HepG2 (cell line): ENCODE data around the gene HARBI1. TPM values are rescaled to one million over a fixed set of nuclear protein-coding genes. Genes with fewer than 3 reads are reported as not detected.

Experiments
- AKAP8 ChIP-seq: sonication (generic); formaldehyde crosslinking; IDR thresholded peaks from 2 replicates; pipeline ENCODE4 v1.5.1; 2020; ENCODE audit warnings: mild to moderate bottlenecking, missing genetic modification reagents
- ATF1 ChIP-seq: IDR thresholded peaks from 2 replicates; pipeline ENCODE4 v1.6.1; 2016; ENCODE audit warnings: mild to moderate bottlenecking, control low read depth
- BHLHE40 ChIP-seq: IDR thresholded peaks from 2 replicates; pipeline ENCODE4 v1.6.1; 2011; ENCODE audit warnings: low read length, improper control_type of control experiment
- CAMTA2 ChIP-seq: sonication (generic); formaldehyde crosslinking; IDR thresholded peaks from 2 replicates; pipeline ENCODE4 v1.4.0; 2020; ENCODE audit warnings: mild to moderate bottlenecking, missing genetic modification reagents, borderline replicate concordance
- FOSL2 ChIP-seq: sonication (generic); formaldehyde crosslinking; IDR thresholded peaks from 2 replicates; pipeline ENCODE4 v1.4.0; 2020; ENCODE audit warnings: missing genetic modification reagents
- KLF11 ChIP-seq: IDR thresholded peaks from 2 replicates; pipeline ENCODE4 v1.6.1; 2016; ENCODE audit warnings: missing compliant biosample characterization
- MXI1 ChIP-seq: IDR thresholded peaks from 3 replicates; pipeline ENCODE4 v1.6.1; 2012; ENCODE audit warnings: low read depth, low read length, inconsistent platforms, borderline replicate concordance
- NR2F1 ChIP-seq, 2 experiments: fragments of 450-650 bp in 1 of 2; formaldehyde crosslinking in 1 of 2; IDR thresholded peaks; 2 replicates each; pipeline versions ENCODE4 v1.5.0 to v1.6.1; 2016 to 2020; ENCODE audit warnings: mild to moderate bottlenecking in 1 of 2, missing compliant biosample characterization in 1 of 2, missing genetic modification reagents in 1 of 2, moderate library complexity in 1 of 2
- RARA ChIP-seq: IDR thresholded peaks from 2 replicates; pipeline ENCODE4 v1.6.1; 2016; ENCODE audit warnings: missing genetic modification reagents, missing compliant biosample characterization
- ZC3H4 ChIP-seq: sonication (generic); formaldehyde crosslinking; IDR thresholded peaks from 2 replicates; pipeline ENCODE4 v1.4.0; 2020; ENCODE audit warnings: missing genetic modification reagents, borderline replicate concordance
- ZNF225 ChIP-seq: sonication (generic); formaldehyde crosslinking; IDR thresholded peaks from 2 replicates; pipeline ENCODE4 v1.4.0; 2020; ENCODE audit warnings: mild to moderate bottlenecking, missing genetic modification reagents
- ZNF557 ChIP-seq: sonication (generic); formaldehyde crosslinking; IDR thresholded peaks from 2 replicates; pipeline ENCODE4 v1.4.0; 2020; ENCODE audit warnings: missing genetic modification reagents
- ZNF572 ChIP-seq: sonication (generic); formaldehyde crosslinking; IDR thresholded peaks from 2 replicates; pipeline ENCODE4 v1.5.1; 2020; ENCODE audit warnings: mild to moderate bottlenecking, missing genetic modification reagents
- ZNF879 ChIP-seq: sonication (generic); formaldehyde crosslinking; IDR thresholded peaks from 2 replicates; pipeline ENCODE4 v1.8.1; 2023; ENCODE audit warnings: missing genetic modification reagents
- ZSCAN12 ChIP-seq: sonication (generic); formaldehyde crosslinking; IDR thresholded peaks from 2 replicates; pipeline ENCODE4 v1.9.0; 2021; ENCODE audit warnings: mild to moderate bottlenecking, missing genetic modification reagents
- polyA plus RNA-seq, 8 experiments: library from polyadenylated mRNA; depleted of rRNA in 3 of 8; stranded (reverse) in 7 of 8; unstranded in 1 of 8; fragments of >200 nt; fragmentation: Illumina TruSeq in 4 of 8; extraction: Trizol in 4 of 8; gene quantifications; 2 replicates each; pipeline versions ENCODE4 v1.2.1 to v1.2.3, GENCODE V29; 2011 to 2016; ENCODE audit warnings: low read depth in 4 of 8, missing spikeins in 1 of 8, mixed read lengths in 1 of 8; ENCODE audit not compliant: insufficient read depth in 1 of 8
- total RNA-seq, 5 experiments: library from RNA; depleted of rRNA; stranded (reverse); fragments of >200 nt; fragmentation: Illumina TruSeq; extraction: Trizol; gene quantifications; 2 replicates each; pipeline ENCODE4 v1.2.3, GENCODE V29; 2016; ENCODE audit warnings: low read depth in 1 of 5
- TF ChIP-seq, protein P1 (sequence below): sonication (generic); formaldehyde crosslinking; IDR thresholded peaks from 2 replicates; pipeline ENCODE4 v1.9.0; 2021; ENCODE audit warnings: mild to moderate bottlenecking, missing genetic modification reagents
- TF ChIP-seq, protein P2 (sequence below): sonication (generic); formaldehyde crosslinking; IDR thresholded peaks from 2 replicates; pipeline ENCODE4 v1.4.0; 2020; ENCODE audit warnings: mild to moderate bottlenecking, missing genetic modification reagents
- TF ChIP-seq, protein P3 (sequence below): sonication (generic); formaldehyde crosslinking; IDR thresholded peaks from 2 replicates; pipeline ENCODE4 v1.4.0; 2020; ENCODE audit warnings: missing genetic modification reagents
- TF ChIP-seq, protein P4 (sequence below): sonication (generic); formaldehyde crosslinking; IDR thresholded peaks from 2 replicates; pipeline ENCODE4 v1.4.0; 2020; ENCODE audit warnings: missing genetic modification reagents

The HARBI1 gene
- total and polyA plus RNA-seq, 2 of the 13 experiments (the other 11 are each of a cell fraction or from before 2014, with no cell fraction given) = 2.5 to 4.8 TPM

DNA sequence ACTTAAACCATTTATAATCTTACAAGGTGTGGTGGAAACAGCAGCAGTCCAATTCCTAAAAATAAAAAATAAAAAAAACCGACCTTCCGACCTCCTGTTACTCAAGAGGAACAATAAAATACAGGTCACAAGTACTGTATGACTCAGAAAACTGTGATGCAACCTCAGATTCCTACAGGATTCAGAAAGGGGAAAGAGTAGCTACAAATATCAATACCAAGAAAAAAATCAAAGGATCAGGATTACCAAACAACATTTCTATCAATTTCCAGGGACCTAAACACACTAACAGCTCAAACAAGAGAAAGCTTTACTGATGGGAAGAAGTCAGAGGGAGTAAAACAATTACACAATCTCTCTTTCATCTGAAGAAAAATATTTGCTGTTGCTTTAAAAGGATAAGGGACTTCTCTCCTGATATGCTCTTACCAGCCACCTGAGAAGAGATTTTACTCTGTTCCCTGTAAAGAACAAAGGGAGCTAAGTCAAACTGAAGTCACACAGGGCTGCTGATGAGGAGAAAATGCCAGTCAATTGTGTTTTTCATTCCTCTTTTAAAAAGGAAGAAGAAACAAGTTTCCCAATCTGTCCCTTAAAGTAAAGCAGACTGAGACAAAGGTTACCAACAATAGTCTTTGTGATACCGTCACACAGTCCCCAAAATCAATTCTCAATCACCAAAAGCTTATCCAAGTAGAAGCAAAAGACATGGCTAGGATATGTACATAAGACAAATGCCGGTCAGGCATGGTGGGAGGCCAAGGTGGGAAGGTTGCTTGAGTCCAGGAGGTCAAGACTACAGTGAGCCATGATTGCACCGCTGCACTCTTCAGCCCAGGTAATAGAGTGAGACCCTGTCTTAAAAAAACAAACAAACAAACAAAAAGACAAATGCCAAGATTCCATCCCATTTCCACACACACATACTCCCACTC, 62.5 kb downstream of the HARBI1 start (continued):
- TF ChIP-seq, protein P1, sequence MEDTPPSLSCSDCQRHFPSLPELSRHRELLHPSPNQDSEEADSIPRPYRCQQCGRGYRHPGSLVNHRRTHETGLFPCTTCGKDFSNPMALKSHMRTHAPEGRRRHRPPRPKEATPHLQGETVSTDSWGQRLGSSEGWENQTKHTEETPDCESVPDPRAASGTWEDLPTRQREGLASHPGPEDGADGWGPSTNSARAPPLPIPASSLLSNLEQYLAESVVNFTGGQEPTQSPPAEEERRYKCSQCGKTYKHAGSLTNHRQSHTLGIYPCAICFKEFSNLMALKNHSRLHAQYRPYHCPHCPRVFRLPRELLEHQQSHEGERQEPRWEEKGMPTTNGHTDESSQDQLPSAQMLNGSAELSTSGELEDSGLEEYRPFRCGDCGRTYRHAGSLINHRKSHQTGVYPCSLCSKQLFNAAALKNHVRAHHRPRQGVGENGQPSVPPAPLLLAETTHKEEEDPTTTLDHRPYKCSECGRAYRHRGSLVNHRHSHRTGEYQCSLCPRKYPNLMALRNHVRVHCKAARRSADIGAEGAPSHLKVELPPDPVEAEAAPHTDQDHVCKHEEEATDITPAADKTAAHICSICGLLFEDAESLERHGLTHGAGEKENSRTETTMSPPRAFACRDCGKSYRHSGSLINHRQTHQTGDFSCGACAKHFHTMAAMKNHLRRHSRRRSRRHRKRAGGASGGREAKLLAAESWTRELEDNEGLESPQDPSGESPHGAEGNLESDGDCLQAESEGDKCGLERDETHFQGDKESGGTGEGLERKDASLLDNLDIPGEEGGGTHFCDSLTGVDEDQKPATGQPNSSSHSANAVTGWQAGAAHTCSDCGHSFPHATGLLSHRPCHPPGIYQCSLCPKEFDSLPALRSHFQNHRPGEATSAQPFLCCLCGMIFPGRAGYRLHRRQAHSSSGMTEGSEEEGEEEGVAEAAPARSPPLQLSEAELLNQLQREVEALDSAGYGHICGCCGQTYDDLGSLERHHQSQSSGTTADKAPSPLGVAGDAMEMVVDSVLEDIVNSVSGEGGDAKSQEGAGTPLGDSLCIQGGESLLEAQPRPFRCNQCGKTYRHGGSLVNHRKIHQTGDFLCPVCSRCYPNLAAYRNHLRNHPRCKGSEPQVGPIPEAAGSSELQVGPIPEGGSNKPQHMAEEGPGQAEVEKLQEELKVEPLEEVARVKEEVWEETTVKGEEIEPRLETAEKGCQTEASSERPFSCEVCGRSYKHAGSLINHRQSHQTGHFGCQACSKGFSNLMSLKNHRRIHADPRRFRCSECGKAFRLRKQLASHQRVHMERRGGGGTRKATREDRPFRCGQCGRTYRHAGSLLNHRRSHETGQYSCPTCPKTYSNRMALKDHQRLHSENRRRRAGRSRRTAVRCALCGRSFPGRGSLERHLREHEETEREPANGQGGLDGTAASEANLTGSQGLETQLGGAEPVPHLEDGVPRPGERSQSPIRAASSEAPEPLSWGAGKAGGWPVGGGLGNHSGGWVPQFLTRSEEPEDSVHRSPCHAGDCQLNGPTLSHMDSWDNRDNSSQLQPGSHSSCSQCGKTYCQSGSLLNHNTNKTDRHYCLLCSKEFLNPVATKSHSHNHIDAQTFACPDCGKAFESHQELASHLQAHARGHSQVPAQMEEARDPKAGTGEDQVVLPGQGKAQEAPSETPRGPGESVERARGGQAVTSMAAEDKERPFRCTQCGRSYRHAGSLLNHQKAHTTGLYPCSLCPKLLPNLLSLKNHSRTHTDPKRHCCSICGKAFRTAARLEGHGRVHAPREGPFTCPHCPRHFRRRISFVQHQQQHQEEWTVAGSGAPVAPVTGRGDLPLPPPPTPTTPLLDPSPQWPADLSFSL (CRISPR knock-in tag) = no peak
- TF ChIP-seq CAMTA2 (CRISPR knock-in tag) (no peak), FOSL2 (peak; percentile 94), BHLHE40 (no peak), RARA (peak; percentile 96), ATF1 (peak; percentile 82), ZNF225 (CRISPR knock-in tag) (no peak), KLF11 (CRISPR knock-in tag) (no peak), MXI1 (0 out of 3 replicates have a peak, but pooled peaks have one; percentile 37), ZSCAN12 (CRISPR knock-in tag) (no peak), ZNF557 (CRISPR knock-in tag) (no peak), NR2F1 (CRISPR knock-in tag; IDR thresholded peaks at IDR 0.05) (peak; percentile 76 to 99), ZC3H4 (CRISPR knock-in tag) (no peak), AKAP8 (CRISPR knock-in tag) (no peak), ZNF572 (no peak), ZNF879 (no peak)
- TF ChIP-seq, protein P2, sequence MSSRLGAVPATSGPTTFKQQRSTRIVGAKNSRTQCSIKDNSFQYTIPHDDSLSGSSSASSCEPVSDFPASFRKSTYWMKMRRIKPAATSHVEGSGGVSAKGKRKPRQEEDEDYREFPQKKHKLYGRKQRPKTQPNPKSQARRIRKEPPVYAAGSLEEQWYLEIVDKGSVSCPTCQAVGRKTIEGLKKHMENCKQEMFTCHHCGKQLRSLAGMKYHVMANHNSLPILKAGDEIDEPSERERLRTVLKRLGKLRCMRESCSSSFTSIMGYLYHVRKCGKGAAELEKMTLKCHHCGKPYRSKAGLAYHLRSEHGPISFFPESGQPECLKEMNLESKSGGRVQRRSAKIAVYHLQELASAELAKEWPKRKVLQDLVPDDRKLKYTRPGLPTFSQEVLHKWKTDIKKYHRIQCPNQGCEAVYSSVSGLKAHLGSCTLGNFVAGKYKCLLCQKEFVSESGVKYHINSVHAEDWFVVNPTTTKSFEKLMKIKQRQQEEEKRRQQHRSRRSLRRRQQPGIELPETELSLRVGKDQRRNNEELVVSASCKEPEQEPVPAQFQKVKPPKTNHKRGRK (CRISPR knock-in tag) = no peak
- TF ChIP-seq, protein P3, sequence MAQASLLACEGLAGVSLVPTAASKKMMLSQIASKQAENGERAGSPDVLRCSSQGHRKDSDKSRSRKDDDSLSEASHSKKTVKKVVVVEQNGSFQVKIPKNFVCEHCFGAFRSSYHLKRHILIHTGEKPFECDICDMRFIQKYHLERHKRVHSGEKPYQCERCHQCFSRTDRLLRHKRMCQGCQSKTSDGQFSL (CRISPR knock-in tag) = no peak
- TF ChIP-seq, protein P4, sequence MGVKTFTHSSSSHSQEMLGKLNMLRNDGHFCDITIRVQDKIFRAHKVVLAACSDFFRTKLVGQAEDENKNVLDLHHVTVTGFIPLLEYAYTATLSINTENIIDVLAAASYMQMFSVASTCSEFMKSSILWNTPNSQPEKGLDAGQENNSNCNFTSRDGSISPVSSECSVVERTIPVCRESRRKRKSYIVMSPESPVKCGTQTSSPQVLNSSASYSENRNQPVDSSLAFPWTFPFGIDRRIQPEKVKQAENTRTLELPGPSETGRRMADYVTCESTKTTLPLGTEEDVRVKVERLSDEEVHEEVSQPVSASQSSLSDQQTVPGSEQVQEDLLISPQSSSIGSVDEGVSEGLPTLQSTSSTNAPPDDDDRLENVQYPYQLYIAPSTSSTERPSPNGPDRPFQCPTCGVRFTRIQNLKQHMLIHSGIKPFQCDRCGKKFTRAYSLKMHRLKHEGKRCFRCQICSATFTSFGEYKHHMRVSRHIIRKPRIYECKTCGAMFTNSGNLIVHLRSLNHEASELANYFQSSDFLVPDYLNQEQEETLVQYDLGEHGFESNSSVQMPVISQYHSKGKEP (CRISPR knock-in tag) = no peak
